SK-N-SH (cell line): Measurements from ENCODE around the gene C14orf132. TPM values are rescaled to one million over a fixed set of nuclear protein-coding genes. Genes with fewer than 3 reads are reported as not detected.

Experiments used
- CTCF ChIA-PET: fragments of 300-600, 350-600 bp; formaldehyde crosslinking; extraction: SDS; loops from one replicate; lab custom pipeline; 2021; lab: Yijun Ruan, JAX
- POLR2A ChIA-PET: fragments of 350-600 bp; sonication (Branson Sonifier 250); formaldehyde crosslinking; extraction: SDS; loops from one replicate; lab custom pipeline; 2020; ENCODE audit warnings: antibody characterized with exemption, inconsistent platforms; lab: Yijun Ruan, JAX
- DNase-seq: peaks from one replicate; pipeline ENCODE4 v3.0.0; 2012
- H2AFZ ChIP-seq: fragments of 200-600 bp; sonication (generic); 2 replicates; pipeline ENCODE4 v1.8.1; 2016; ENCODE audit warnings: antibody characterized with exemption, mild to moderate bottlenecking, low read depth
- H3F3A ChIP-seq: fragments of 200-600 bp; sonication (generic); replicated peaks from 2 replicates; pipeline ENCODE3; 2016; ENCODE audit warnings: antibody characterized with exemption, mild to moderate bottlenecking; ENCODE audit not compliant: insufficient read depth
- H3K27ac ChIP-seq, 2 experiments: fragments of 200-500 bp in 1 of 2; fragments of 200-600 bp in 1 of 2; sonication (Bioruptor generic) in 1 of 2; sonication (generic), shearing (Covaris generic) in 1 of 2; 2 replicates each; pipeline versions ENCODE4 v1.5.1 to v1.6.1; 2014 to 2016; ENCODE audit warnings: low read depth in 2 of 2, inconsistent platforms in 1 of 2, low read length in 1 of 2, mild to moderate bottlenecking in 1 of 2, mixed read lengths in 1 of 2
- H3K27me3 ChIP-seq: fragments of 200-600 bp; sonication (generic), shearing (Covaris generic); 2 replicates; pipeline ENCODE4 v1.6.1; 2016; ENCODE audit warnings: mixed run types; ENCODE audit not compliant: insufficient read depth
- H3K36me3 ChIP-seq, 2 experiments: fragments of 200-500 bp in 1 of 2; fragments of 200-600 bp in 1 of 2; sonication (Bioruptor generic) in 1 of 2; sonication (generic) in 1 of 2; replicated peaks in 1 of 2; 2 replicates each; pipeline versions ENCODE3 to v1.5.1; 2014 to 2016; ENCODE audit warnings: low read length in 1 of 2, mild to moderate bottlenecking in 1 of 2; ENCODE audit not compliant: insufficient read depth in 2 of 2, control insufficient read depth in 1 of 2
- H3K4me1 ChIP-seq, 2 experiments: fragments of 200-500 bp in 1 of 2; fragments of 200-600 bp in 1 of 2; sonication (Bioruptor generic) in 1 of 2; sonication (generic), shearing (Covaris generic) in 1 of 2; 2 replicates each; pipeline versions ENCODE4 v1.5.1 to v1.6.1; 2014 to 2016; ENCODE audit warnings: low read depth in 1 of 2, low read length in 1 of 2, mixed run types in 1 of 2; ENCODE audit not compliant: insufficient read depth in 2 of 2, control insufficient read depth in 1 of 2
- H3K4me2 ChIP-seq: fragments of 200-600 bp; sonication (generic), shearing (Covaris generic); 2 replicates; pipeline ENCODE4 v1.6.1; 2017; ENCODE audit warnings: mixed run types
- H3K4me3 ChIP-seq, 2 experiments: fragments of 200-500 bp in 1 of 2; fragments of 200-600 bp in 1 of 2; sonication (Bioruptor generic) in 1 of 2; sonication (generic), shearing (Covaris generic) in 1 of 2; 2 replicates each; pipeline versions ENCODE4 v1.5.1 to v1.8.1; 2014 to 2016; ENCODE audit warnings: low read depth in 2 of 2, inconsistent platforms in 1 of 2, low read length in 1 of 2, mild to moderate bottlenecking in 1 of 2, mixed read lengths in 1 of 2, moderate library complexity in 1 of 2
- H3K79me2 ChIP-seq: fragments of 200-600 bp; sonication (generic); 2 replicates; pipeline ENCODE4 v1.8.1; 2017; ENCODE audit warnings: mild to moderate bottlenecking; ENCODE audit not compliant: insufficient read depth
- H3K9ac ChIP-seq: fragments of 200-600 bp; sonication (generic); 2 replicates; pipeline ENCODE4 v1.6.1; 2017; ENCODE audit warnings: mixed run types
- H3K9me2 ChIP-seq: fragments of 200-600 bp; sonication (generic); 2 replicates; pipeline ENCODE4 v1.6.1; 2017; ENCODE audit warnings: mixed run types
- H3K9me3 ChIP-seq: fragments of 200-600 bp; sonication (generic); 2 replicates; pipeline ENCODE4 v1.6.1; 2017; ENCODE audit warnings: mixed run types, mild to moderate bottlenecking, moderate library complexity
- H4K20me1 ChIP-seq: fragments of 200-600 bp; sonication (generic); 2 replicates; pipeline ENCODE4 v1.6.1; 2017; ENCODE audit warnings: mild to moderate bottlenecking, mixed run types; ENCODE audit not compliant: insufficient read depth
- CHD2 ChIP-seq: fragments of 150-350 bp; IDR thresholded peaks from 2 replicates; pipeline ENCODE4 v1.6.1; 2018; ENCODE audit warnings: low read length; ENCODE audit not compliant: partially characterized antibody
- FOSL2 ChIP-seq: IDR thresholded peaks from 2 replicates; pipeline ENCODE4 v1.4.0; 2012; ENCODE audit warnings: low read depth, mild to moderate bottlenecking, moderate library complexity, borderline replicate concordance
- FOXJ3 ChIP-seq: sonication (generic); formaldehyde crosslinking; IDR thresholded peaks from 2 replicates; pipeline ENCODE4 v1.5.1; 2020; ENCODE audit warnings: mild to moderate bottlenecking, missing genetic modification reagents
- FOXM1 ChIP-seq: IDR thresholded peaks from 2 replicates; pipeline ENCODE4 v1.4.0; 2012; ENCODE audit warnings: low read depth, mild to moderate bottlenecking
- GABPA ChIP-seq: IDR thresholded peaks from 2 replicates; pipeline ENCODE4 v1.4.0; 2012; ENCODE audit warnings: low read depth, mild to moderate bottlenecking
- GATA2 ChIP-seq: sonication (generic); formaldehyde crosslinking; IDR thresholded peaks from 2 replicates; pipeline ENCODE4 v1.5.0; 2020; ENCODE audit warnings: mild to moderate bottlenecking, missing genetic modification reagents
- IRF3 ChIP-seq: fragments of 150-350 bp; IDR thresholded peaks from 2 replicates; pipeline ENCODE4 v1.6.1; 2016; ENCODE audit warnings: mild to moderate bottlenecking, low read depth, low read length
- MAX ChIP-seq: IDR thresholded peaks from 2 replicates; pipeline ENCODE4 v1.4.0; 2012; ENCODE audit warnings: low read depth
- NFIC ChIP-seq: IDR thresholded peaks from 2 replicates; pipeline ENCODE4 v1.4.0; 2012; ENCODE audit warnings: borderline replicate concordance
- NRF1 ChIP-seq: IDR thresholded peaks from 2 replicates; pipeline ENCODE4 v1.6.1; 2012; ENCODE audit warnings: low read depth, mild to moderate bottlenecking, low read length
- PBX3 ChIP-seq: IDR thresholded peaks from 2 replicates; pipeline ENCODE4; 2012
- POLR2AphosphoS5 ChIP-seq: IDR thresholded peaks from 2 replicates; pipeline ENCODE4 v1.6.1; 2012; ENCODE audit warnings: low read depth, low read length
- RAD21 ChIP-seq: IDR thresholded peaks from 2 replicates; pipeline ENCODE4 v1.6.1; 2012; ENCODE audit warnings: mild to moderate bottlenecking, low read length
- RFX5 ChIP-seq: IDR thresholded peaks from 2 replicates; pipeline ENCODE4 v1.6.1; 2012; ENCODE audit warnings: mild to moderate bottlenecking, improper control_type of control experiment, low read length
- SIN3A ChIP-seq: IDR thresholded peaks from 2 replicates; pipeline ENCODE4 v1.6.1; 2012; ENCODE audit warnings: low read depth, mild to moderate bottlenecking, low read length, moderate library complexity, borderline replicate concordance
- SMC3 ChIP-seq: IDR thresholded peaks from 2 replicates; pipeline ENCODE4 v1.6.1; 2012; ENCODE audit warnings: low read depth, low read length, improper control_type of control experiment
- TAF1 ChIP-seq: IDR thresholded peaks from 2 replicates; pipeline ENCODE4 v1.6.1; 2012; ENCODE audit warnings: low read depth, mild to moderate bottlenecking, low read length, moderate library complexity, borderline replicate concordance
- TEAD4 ChIP-seq: IDR thresholded peaks from 2 replicates; pipeline ENCODE4 v1.4.0; 2012; ENCODE audit warnings: mild to moderate bottlenecking, borderline replicate concordance; ENCODE audit not compliant: insufficient read depth
- USF1 ChIP-seq: IDR thresholded peaks from 2 replicates; pipeline ENCODE4 v1.4.0; 2012; ENCODE audit warnings: low read depth, borderline replicate concordance
- USF2 ChIP-seq: fragments of 150-350 bp; IDR thresholded peaks from 2 replicates; pipeline ENCODE4 v1.6.1; 2017; ENCODE audit warnings: antibody characterized with exemption, low read length, low read depth, borderline replicate concordance
- ZBTB33 ChIP-seq: IDR thresholded peaks from 2 replicates; pipeline ENCODE4 v1.4.0; 2012; ENCODE audit warnings: low read depth, borderline replicate concordance
- WGBS: methylation state at CpG from one replicate; pipeline ENCODE4 v1.1.6; 2017; ENCODE audit warnings: low lambda C conversion rate; 5-methylcytosine and 5-hydroxymethylcytosine counted together
- polyA plus RNA-seq, 3 experiments: library from polyadenylated mRNA; depleted of rRNA; stranded (reverse); fragments of >200 nt; gene quantifications; 2 replicates each; pipeline ENCODE4 v1.2.3, GENCODE V29; 2012

C14orf132 gene
- polyA plus RNA-seq, 1 of the 3 experiments (the other 2 are of a cell fraction), result 5.5 TPM

- Histone ChIP-seq H3K27me3 (no peaks in the 10 kb centered on the region), H3K4me1 (peaks cover 0 to 41% of the 10 kb centered on the region in 2 experiments; a peak in 2 of 4 replicates), H3K9me3 (no peaks in the 10 kb centered on the region), H3K9ac (no peak overlapping the region), H3K27ac (no peak overlapping the region), H2AFZ (no peak overlapping the region), H3K4me2 (no peak overlapping the region), H3K79me2 (peaks cover 12% of the 10 kb centered on the region), H3K36me3 (no peaks in the 10 kb centered on the region), H4K20me1 (0 out of 2 replicates have a peak, but pooled peaks cover 2% of the 10 kb centered on the region), H3F3A (no peaks in the 10 kb centered on the region), H3K9me2 (no peaks in the 10 kb centered on the region), H3K4me3 (no peak overlapping the region)
- CTCF ChIA-PET, result no interaction called here
- no peak for DNase-seq
- POLR2A ChIA-PET, result no interaction called here
- TF ChIP-seq SIN3A (no peak), CHD2 (no peak), NRF1 (no peak), GABPA (no peak), RAD21 (no peak), TEAD4 (no peak), USF2 (no peak), RFX5 (no peak), FOXJ3 (CRISPR knock-in tag) (no peak), SMC3 (no peak), ZBTB33 (no peak)
- WGBS, result 82% methylated on average over 8 of the region's 10 CpGs
Measured at GRCh38 chr14:96080571-96080970, 41.4 kb downstream of the C14orf132 start.

GRCh38 chr14:96081224-96081623, 42.1 kb downstream of the C14orf132 start:
- H3K79me2 ChIP-seq, result peaks cover 12% of the 10 kb centered on the region
- H4K20me1 ChIP-seq, result 0 out of 2 replicates have a peak, but pooled peaks cover 2% of the 10 kb centered on the region
- TF ChIP-seq POLR2AphosphoS5 (no peak), CHD2 (no peak), TAF1 (no peak), SMC3 (no peak), IRF3 (no peak), FOXJ3 (CRISPR knock-in tag) (no peak), USF2 (no peak), GATA2 (no peak), USF1 (no peak), FOXM1 (no peak), RFX5 (no peak), PBX3 (no peak), NFIC (no peak), FOSL2 (no peak), MAX (no peak)

More at GRCh38 chr14:96081224-96081623, 42.1 kb downstream of the C14orf132 start:
- Histone ChIP-seq H3K4me3 (no peak overlapping the region), H3K4me2 (no peak overlapping the region), H3K9me2 (no peaks in the 10 kb centered on the region), H3K27me3 (no peaks in the 10 kb centered on the region), H3K4me1 (peaks cover 1 to 39% of the 10 kb centered on the region in 2 experiments; a peak in 3 of 4 replicates), H3K9ac (no peak overlapping the region), H3K27ac (no peak overlapping the region), H2AFZ (no peak overlapping the region), H3K9me3 (no peaks in the 10 kb centered on the region), H3F3A (no peaks in the 10 kb centered on the region), H3K36me3 (no peaks in the 10 kb centered on the region)
- no peak for DNase-seq
- ChIA-PET CTCF (no interaction called here), POLR2A (no interaction called here)
- 83% methylated on average over 6 of the region's 6 CpGs for WGBS
